Muscle of leg (tissue), 11 donors: ENCODE measurements around the gene KCNJ9. TPM values are rescaled to one million over a fixed set of nuclear protein-coding genes. Genes with fewer than 3 reads are reported as not detected.
"Not testable (repeated sequence)": the region's sequence is repeated elsewhere in the genome, so short reads cannot be mapped to it uniquely, and the experiment has no call there.

Experiments used
- DNase-seq: peaks from one replicate; pipeline ENCODE4 v3.0.0; 2013
- H3K27ac ChIP-seq: one replicate; pipeline ENCODE4 v1.5.1; 2013; ENCODE audit warnings: mild to moderate bottlenecking, low read length, control low read depth
- H3K27me3 ChIP-seq: one replicate; pipeline ENCODE4 v1.6.1; 2013; ENCODE audit warnings: low read length; ENCODE audit not compliant: control insufficient read depth, insufficient read depth
- H3K36me3 ChIP-seq: one replicate; pipeline ENCODE4 v1.6.1; 2013; ENCODE audit warnings: low read length; ENCODE audit not compliant: control insufficient read depth, insufficient read depth
- H3K4me1 ChIP-seq: one replicate; pipeline ENCODE4 v1.6.1; 2013; ENCODE audit warnings: low read length; ENCODE audit not compliant: control insufficient read depth, insufficient read depth
- H3K4me3 ChIP-seq: one replicate; pipeline ENCODE4 v1.5.1; 2013; ENCODE audit warnings: low read length, control low read depth
- H3K9me3 ChIP-seq: replicated peaks from 2 replicates; pipeline ENCODE4 v1.6.1; 2013; ENCODE audit warnings: low read depth, low read length; ENCODE audit not compliant: control insufficient read depth
- WGBS: methylation state at CpG from one replicate; pipeline ENCODE4 v1.1.5; 2013; ENCODE audit warnings: missing lambda C conversion rate; ENCODE audit not compliant: insufficient coverage; 5-methylcytosine and 5-hydroxymethylcytosine counted together
- polyA plus RNA-seq, 8 donors: library from polyadenylated mRNA; unstranded; fragments of 120-200 nt; gene quantifications; one replicate each; pipeline versions ENCODE4 v1.2.1 to v1.2.3, GENCODE V29; 2013; ENCODE audit warnings: inconsistent platforms in 1 of 8, low replicate concordance in 1 of 8; ENCODE audit not compliant: insufficient read length in 8 of 8, insufficient read depth in 1 of 8
- total RNA-seq: library from RNA; stranded (reverse); fragments of 120-200 nt; gene quantifications from one replicate; pipeline ENCODE4 v1.2.4, GENCODE V29; 2013

Gene KCNJ9
- total and polyA plus RNA-seq, 9 donors, result 0.04 to 0.16 (median 0.09) TPM; not detected in 1

DNA sequence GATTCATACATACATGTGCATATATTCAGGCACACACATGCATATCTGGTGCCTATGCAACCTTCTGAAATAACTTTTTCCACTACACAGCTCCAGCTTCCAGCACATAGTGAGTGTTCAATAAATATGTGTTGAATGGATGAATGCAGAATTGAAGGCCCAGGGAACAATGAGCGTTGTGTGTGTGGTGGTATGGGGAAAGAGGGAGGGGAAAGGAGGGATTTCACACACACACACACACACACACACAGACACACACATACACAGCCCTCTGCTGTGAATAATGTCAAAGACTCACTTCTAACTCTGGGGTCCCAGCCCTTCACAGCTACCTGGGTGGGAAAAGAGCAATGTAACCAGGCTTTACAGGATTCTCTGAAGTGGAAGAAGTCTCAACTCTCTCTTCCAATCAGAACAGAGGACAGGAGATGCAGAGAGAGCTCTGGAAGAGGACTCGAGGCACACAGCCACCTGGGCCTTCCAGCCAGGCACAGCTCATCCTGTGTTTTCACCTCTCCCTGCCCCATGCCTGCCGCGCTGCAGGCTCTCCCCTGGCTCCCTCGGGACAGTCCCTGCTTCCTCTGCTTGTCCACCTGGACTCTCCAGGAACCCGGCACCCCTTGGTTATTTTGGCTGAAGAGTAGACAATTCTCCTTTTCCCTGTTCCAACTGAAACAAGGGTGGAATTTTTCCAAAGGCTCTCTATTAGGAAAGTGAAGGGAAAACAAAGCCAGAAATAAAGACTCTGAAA is 22.5 kb downstream of the KCNJ9 start:
- peak; percentile 74 for DNase-seq
- Histone ChIP-seq H3K27me3 (no peaks in the 10 kb centered on the region), H3K36me3 (no peaks in the 10 kb centered on the region), H3K4me3 (no peak overlapping the region), H3K4me1 (peaks cover 58% of the 10 kb centered on the region), H3K27ac (peak overlapping the region; percentile 62), H3K9me3 (no peaks in the 10 kb centered on the region)
- WGBS, result 0% methylated on average over 1 of the region's 6 CpGs

DNA sequence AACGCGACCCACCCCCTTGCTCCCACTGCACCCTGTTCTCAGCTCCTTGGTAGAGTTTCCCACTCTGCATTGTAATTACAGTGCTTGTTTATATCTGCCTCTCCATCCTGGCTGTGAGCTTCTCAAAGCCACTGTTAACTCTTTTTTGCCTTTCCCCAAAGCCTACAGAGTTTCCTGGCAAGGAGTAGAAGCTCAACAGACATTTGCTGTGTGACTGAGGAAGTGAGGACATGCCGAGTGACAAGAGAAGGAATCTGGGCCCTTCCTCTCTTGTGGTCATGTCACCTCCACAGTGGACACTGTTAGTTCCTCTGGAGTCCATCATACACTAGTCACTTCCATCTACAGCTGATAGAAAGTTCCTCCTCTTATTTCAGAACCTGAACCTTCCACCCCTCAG is 23.1 kb downstream of the KCNJ9 start:
- Histone ChIP-seq H3K27me3 (no peaks in the 10 kb centered on the region), H3K9me3 (no peaks in the 10 kb centered on the region), H3K4me1 (peaks cover 59% of the 10 kb centered on the region), H3K4me3 (no peak overlapping the region), H3K36me3 (no peaks in the 10 kb centered on the region), H3K27ac (peak overlapping the region; percentile 62)
- WGBS, result 24% methylated on average over 3 of the region's 3 CpGs
- no peak for DNase-seq

DNA sequence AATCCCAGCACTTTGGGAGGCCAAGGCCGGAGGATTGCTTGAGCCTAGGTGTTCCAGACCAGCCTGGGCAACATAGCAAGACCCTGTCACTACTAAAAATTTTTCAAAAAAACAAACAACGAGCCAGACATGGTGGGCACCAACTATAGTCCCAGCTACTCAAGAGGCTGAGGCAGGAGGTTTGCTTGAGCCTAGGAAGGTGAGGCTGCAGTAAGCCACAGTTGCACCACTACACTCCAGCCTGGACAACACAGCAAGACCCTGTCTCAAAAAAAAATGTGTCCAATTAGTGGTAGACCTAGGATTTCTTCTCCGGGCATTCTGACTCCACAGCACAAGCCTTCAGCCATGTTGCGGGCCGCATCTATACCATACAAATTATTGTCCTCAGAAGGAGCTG is 23.8 kb downstream of the KCNJ9 start:
- H3K4me1 ChIP-seq, result peaks cover 62% of the 10 kb centered on the region

DNA sequence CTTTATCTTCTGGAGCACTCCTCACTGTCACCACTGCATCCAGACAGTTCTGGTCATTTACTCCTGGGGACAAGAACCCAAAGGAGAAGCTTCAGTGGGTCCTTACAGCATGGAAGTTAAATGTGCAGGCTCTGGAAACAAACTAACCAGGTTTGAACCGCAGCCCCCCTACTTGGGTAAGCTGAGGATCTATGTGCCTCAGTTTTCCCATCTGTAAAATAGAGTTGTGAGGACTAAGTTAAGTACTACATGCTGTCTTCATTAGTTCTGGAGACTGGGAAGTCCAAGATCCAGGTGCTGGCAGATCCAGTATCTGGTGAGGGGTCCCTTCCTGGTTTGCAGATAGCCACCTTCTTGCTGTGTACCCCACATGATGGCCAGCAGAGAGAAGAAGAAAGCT is 26.2 kb downstream of the KCNJ9 start:
- no peak overlapping the region for H3K27ac ChIP-seq
- 100% methylated on average over 1 of the region's 1 CpG for WGBS

More for the DNA sequence above, 23.8 kb downstream of the KCNJ9 start:
- WGBS, result 100% methylated on average over 1 of the region's 5 CpGs
- H3K4me3 ChIP-seq, result no peak overlapping the region
- H3K27me3 ChIP-seq, result no peaks in the 10 kb centered on the region
- peak overlapping the region; percentile 62 for H3K27ac ChIP-seq
- DNase-seq, result no peak
- H3K36me3 ChIP-seq, result no peaks in the 10 kb centered on the region
- H3K9me3 ChIP-seq, result no peaks in the 10 kb centered on the region

DNA sequence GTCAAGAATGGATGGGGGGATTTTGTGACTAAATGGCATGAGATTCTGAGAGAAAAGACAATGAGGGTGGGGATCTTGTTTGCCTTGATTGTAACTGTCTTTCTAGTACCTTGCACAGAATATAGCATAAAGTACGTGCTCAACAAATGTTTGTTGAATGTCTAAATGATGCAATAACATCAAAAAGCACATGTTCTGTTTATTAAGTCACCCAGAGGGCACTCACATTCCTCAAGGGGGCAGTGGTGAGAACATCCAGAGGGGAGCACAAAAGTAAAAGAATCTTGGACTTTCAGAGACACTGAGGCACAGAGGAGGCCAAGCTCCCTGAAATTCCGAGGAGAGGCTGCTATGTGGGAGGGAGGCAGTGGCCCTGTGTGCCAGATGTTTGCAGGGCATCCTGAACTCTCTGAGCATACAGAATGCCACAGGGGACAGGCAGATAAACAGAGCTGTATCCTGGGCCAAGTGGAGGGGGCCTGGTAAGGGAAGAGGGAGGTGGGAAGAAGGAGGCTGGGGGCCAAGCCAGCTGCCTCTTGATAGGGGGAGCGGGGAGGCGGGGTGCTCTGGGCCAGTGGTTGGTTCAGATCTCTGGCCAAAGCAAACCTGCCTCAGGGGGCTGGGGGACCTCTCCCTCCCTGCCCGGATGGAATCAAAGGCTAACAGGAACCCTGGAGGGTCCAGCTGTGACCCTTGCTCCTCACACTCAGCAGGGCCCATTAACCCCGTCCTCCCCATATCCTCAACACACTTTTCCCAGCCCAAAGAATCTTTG is 27.7 kb downstream of the KCNJ9 start:
- H3K4me1 ChIP-seq, result peaks cover 61% of the 10 kb centered on the region
- no peaks in the 10 kb centered on the region for H3K9me3 ChIP-seq
- 30% methylated on average over 4 of the region's 6 CpGs for WGBS
- H3K27me3 ChIP-seq, result no peaks in the 10 kb centered on the region
- H3K36me3 ChIP-seq, result no peaks in the 10 kb centered on the region
- peak overlapping the region; percentile 17 for H3K27ac ChIP-seq
- peak; percentile 72 for DNase-seq
- H3K4me3 ChIP-seq, result no peak overlapping the region

More for the DNA sequence above, 26.2 kb downstream of the KCNJ9 start:
- Histone ChIP-seq H3K27me3 (no peaks in the 10 kb centered on the region), H3K4me1 (peaks cover 61% of the 10 kb centered on the region), H3K9me3 (no peaks in the 10 kb centered on the region), H3K36me3 (no peaks in the 10 kb centered on the region), H3K4me3 (no peak overlapping the region)
- DNase-seq, result no peak

DNA sequence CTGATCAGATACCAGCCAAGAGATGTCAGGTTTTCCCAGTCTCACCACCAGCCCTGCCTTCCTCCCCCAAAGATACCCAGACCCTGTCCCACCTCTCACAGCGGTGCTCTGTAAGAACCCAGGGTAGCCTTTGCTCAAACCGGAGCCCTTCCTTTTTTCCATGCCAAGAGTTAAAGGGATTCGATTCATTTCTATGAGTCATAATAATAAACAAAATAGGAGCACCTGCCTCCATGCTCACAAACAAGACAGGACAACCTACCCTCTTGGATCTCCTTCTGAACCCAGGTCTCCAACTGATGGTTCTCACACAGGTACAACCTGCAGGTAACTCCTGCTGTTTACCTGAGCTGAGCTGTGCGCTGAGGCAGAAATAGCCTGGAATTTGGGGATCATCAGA is 28.3 kb downstream of the KCNJ9 start:
- H3K36me3 ChIP-seq, result no peaks in the 10 kb centered on the region
- H3K4me1 ChIP-seq, result peaks cover 61% of the 10 kb centered on the region
- no peaks in the 10 kb centered on the region for H3K27me3 ChIP-seq
- no peaks in the 10 kb centered on the region for H3K9me3 ChIP-seq
- 63% methylated on average over 1 of the region's 4 CpGs for WGBS
- H3K27ac ChIP-seq, result peak overlapping the region; percentile 17
- DNase-seq, result no peak
- H3K4me3 ChIP-seq, result no peak overlapping the region

DNA sequence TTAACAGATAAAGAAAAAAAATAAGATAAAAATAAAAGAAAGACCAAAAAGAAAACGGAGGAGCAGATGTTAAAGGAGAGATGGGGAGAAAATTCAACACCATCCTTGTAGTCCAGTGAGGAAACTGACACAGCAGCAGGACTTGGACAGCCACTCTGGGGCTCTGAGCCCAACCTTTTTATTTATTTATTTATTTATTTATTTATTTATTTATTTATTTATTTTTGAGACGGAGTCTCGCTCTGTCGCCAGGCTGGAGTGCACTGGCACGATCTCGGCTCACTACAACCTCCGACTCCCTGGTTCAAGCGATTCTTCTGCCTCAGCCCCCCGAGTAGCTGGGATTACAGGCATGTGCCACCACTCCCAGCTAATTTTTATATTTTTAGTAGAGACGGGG is 30.1 kb downstream of the KCNJ9 start:
- not testable (repeated sequence) for H3K9me3 ChIP-seq, H3K27me3 ChIP-seq, DNase-seq, H3K4me3 ChIP-seq, H3K27ac ChIP-seq, H3K36me3 ChIP-seq
- WGBS, result 100% methylated on average over 2 of the region's 10 CpGs
- peaks cover 75% of the 10 kb centered on the region for H3K4me1 ChIP-seq

DNA sequence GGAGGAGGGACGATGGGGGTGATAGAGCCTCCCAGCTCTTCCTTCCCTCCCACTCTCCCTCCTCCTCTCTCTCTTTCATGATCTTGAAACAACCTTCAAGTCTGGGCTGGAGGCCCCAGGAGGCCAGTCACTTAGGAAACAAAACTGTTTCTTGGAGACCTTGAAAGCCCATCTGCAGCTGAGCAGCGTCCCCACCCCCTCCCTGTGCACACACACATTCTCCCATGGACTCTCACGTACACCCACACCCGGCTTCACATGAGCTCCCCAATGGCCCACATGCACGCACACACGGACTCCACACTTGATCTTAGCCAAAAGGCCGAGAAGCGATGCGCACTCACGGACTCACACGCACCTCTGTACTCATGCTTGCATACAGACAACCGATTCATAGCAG is 31.0 kb downstream of the KCNJ9 start:
- no peaks in the 10 kb centered on the region for H3K27me3 ChIP-seq
- H3K36me3 ChIP-seq, result no peaks in the 10 kb centered on the region
- WGBS, result 23% methylated on average over 12 of the region's 12 CpGs
- peak; percentile 96 for DNase-seq
- no peaks in the 10 kb centered on the region for H3K9me3 ChIP-seq
- H3K27ac ChIP-seq, result peak overlapping the region; percentile 65
- H3K4me1 ChIP-seq, result peaks cover 83% of the 10 kb centered on the region
- no peak overlapping the region for H3K4me3 ChIP-seq

DNA sequence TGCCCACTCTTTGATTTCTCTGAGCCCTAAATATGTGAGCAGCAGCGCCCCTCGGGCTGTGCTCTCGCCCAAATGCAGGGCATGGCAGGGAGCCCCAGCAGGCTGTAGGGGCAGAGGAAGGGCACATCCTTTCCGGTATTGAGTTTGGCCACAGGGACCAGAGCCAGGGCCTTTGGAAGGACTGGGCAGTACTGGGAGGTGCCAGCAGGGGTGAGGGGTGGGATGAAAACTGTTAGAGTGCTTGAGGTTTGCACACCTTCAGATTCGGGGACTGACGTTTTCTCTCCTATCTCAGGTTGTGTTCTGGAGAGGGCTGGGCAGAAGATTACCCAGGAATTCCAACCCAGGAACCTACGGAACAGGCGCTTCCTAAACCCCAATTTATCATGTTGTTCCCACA is 32.1 kb downstream of the KCNJ9 start:
- H3K4me1 ChIP-seq, result peaks cover 93% of the 10 kb centered on the region
- DNase-seq, result no peak

DNA sequence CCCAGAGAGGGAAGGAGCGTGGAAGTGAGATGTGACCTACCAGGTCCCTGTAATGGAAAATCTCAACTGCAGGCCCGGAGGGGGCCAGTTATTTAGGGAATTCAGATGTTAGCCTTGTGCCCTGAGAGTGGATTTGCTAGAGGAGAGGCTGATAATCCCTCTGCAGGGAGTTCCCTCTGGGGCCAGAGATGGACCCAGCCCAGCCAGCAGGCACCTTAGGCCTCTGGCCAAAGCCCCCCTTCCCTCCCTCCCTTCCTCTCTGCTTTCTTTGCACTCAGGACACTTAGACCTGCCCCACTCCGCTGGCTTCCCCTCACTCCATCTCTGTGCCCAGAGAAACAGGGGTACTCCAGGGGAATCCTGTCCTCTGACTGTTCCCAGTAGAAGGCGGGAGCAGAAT is 32.7 kb downstream of the KCNJ9 start:
- Histone ChIP-seq H3K4me1 (peaks cover 92% of the 10 kb centered on the region), H3K36me3 (no peaks in the 10 kb centered on the region), H3K4me3 (no peak overlapping the region), H3K27me3 (no peaks in the 10 kb centered on the region), H3K9me3 (no peaks in the 10 kb centered on the region), H3K27ac (peak overlapping the region; percentile 69)
- DNase-seq, result peak; percentile 53
- WGBS, result 62% methylated on average over 3 of the region's 4 CpGs

More for the DNA sequence above, 32.1 kb downstream of the KCNJ9 start:
- 70% methylated on average over 8 of the region's 8 CpGs for WGBS
- H3K27me3 ChIP-seq, result no peaks in the 10 kb centered on the region
- H3K36me3 ChIP-seq, result no peaks in the 10 kb centered on the region
- peak overlapping the region; percentile 69 for H3K27ac ChIP-seq
- H3K9me3 ChIP-seq, result no peaks in the 10 kb centered on the region
- no peak overlapping the region for H3K4me3 ChIP-seq
